Heart right ventricle (tissue), 16 donors: ENCODE results near the gene FAAP20. TPM values are rescaled to one million over a fixed set of nuclear protein-coding genes. Genes with fewer than 3 reads are reported as not detected.

Source experiments
- ATAC-seq, 8 donors: fragments of 200-7000 bp; cut with Tn5 transposase; one replicate each; pipeline ENCODE4 v1.9.1; 2020; ENCODE audit warnings: mild to moderate bottlenecking in 8 of 8, moderate library complexity in 8 of 8, moderate number of reproducible peaks in 1 of 8
- DNase-seq, 2 donors: peaks; one replicate each; pipeline ENCODE4 v3.0.0-alpha.2; 2020
- H3K27ac ChIP-seq, 10 donors: fragments of 200-600 bp; sonication (generic) in 2 of 10; one replicate each; pipeline versions ENCODE4 v1.5.0 to v1.8.0; 2020 to 2022; ENCODE audit warnings: mild to moderate bottlenecking in 3 of 10
- H3K27me3 ChIP-seq, 7 donors: fragments of 200-600 bp; one replicate each; pipeline ENCODE4 v1.8.0; 2021 to 2022; ENCODE audit warnings: mild to moderate bottlenecking in 2 of 7
- H3K36me3 ChIP-seq, 9 donors: fragments of 200-600 bp; sonication (generic) in 1 of 9; one replicate each; pipeline versions ENCODE4 v1.5.0 to v1.8.0; 2020 to 2022; ENCODE audit warnings: mild to moderate bottlenecking in 2 of 9
- H3K4me1 ChIP-seq, 9 donors: fragments of 200-600 bp; sonication (generic) in 1 of 9; one replicate each; pipeline versions ENCODE4 v1.5.0 to v1.8.0; 2020 to 2022; ENCODE audit warnings: mild to moderate bottlenecking in 4 of 9
- H3K4me3 ChIP-seq, 10 donors: fragments of 200-600 bp; sonication (generic) in 2 of 10; one replicate each; pipeline versions ENCODE4 v1.5.0 to v1.8.0; 2020 to 2022; ENCODE audit warnings: mild to moderate bottlenecking in 7 of 10, moderate library complexity in 2 of 10
- H3K9me3 ChIP-seq, 11 donors: fragments of 200-600 bp in 10 of 11; sonication (generic) in 2 of 11; one replicate each; pipeline versions ENCODE4 v1.5.0 to v1.8.0; 2013 to 2022; ENCODE audit warnings: mild to moderate bottlenecking in 2 of 11, control low read depth in 1 of 11, moderate library complexity in 1 of 11
- CTCF ChIP-seq, 9 donors: fragments of 200-600 bp; sonication (generic) in 2 of 9; IDR thresholded peaks; one replicate each; pipeline versions ENCODE4 v1.5.0 to v1.8.0; 2021 to 2022; ENCODE audit warnings: antibody characterized with exemption in 9 of 9, mild to moderate bottlenecking in 5 of 9, moderate library complexity in 1 of 9
- WGBS, 2 donors: extraction: QIAGEN DNeasy Blood & Tissue Kit; methylation state at CpG; one replicate each; pipeline ENCODE4 v1.1.7; 2013; ENCODE audit warnings: inconsistent platforms in 1 of 2; 5-methylcytosine and 5-hydroxymethylcytosine counted together
- intact Hi-C, 10 donors: fragments of 100-400 bp; cut with DNase I; formaldehyde crosslinking; loops; one replicate each; pipeline versions ENCODE4 v1.11.1 to v1.14.2; 2022
- polyA plus RNA-seq, 2 donors: library from polyadenylated mRNA; stranded (reverse); fragments of 200-250 nt; gene quantifications; one replicate each; pipeline ENCODE4 v1.2.3, GENCODE V29; 2013
- total RNA-seq, 10 donors: library from RNA; stranded (reverse); fragmentation: NEBNext Ultra II Directional in 3 of 10; extraction: Animal tissue kit (Norgen Biotek cat#: 25700) in 3 of 10; gene quantifications; one replicate each; pipeline versions ENCODE4 v1.2.1 to v1.2.4, GENCODE V29; 2021 to 2023
- donor health status: Arrhythmogenic right ventricular cardiomyopathy.
- donor health status: ischemic (EF 13 %, LVEDD 7.1; RV severe dilation, severe dysfunction).
- donor health status: healthy with polysubstance abuse.
- donor health status: DM: no; HTN: yes; CAD: no.
- donor health status: DM: no; HTN: no; CAD: no.
- donor health status: ischemic (EF 25% LVEDD 6.9; RV normal size, moderate dysfunction).
- donor health status: ischemic (EF 25% LVEDD 5.7; RV mildly dilated, moderate dysfunction).
- donor health status: healthy.
- donor health status: DM: yes; HTN: yes; CAD: no.
- donor health status: Ischemic cardiomyopathy.
- donor health status: ischemic (EF 35%, LVEDD 5.7; RV mildly dilated, moderate dysfunction).
- donor health status: nonischemic (EF 11% LVEDD 7.7; RV severe dilation, severe dysfunction).
- donor health status: DM: yes; HTN: yes; CAD: no.
- donor health status: PGD.
- donor health status: ischemic (EF 29% LVEDD 5.4; RV normal size, mild dysfunction).
- donor health status: nonischemic (EF 23%, LVEDD 6.1; RV moderate dilation, normal function).

Gene FAAP20
- total and polyA plus RNA-seq, 12 donors, result 30.9 to 83.6 (median 38.6) TPM

GRCh38 chr1:2159124-2159523 lies 35.4 kb downstream of the FAAP20 start:
- no peak for DNase-seq
- no peak for TF ChIP-seq CTCF (IDR thresholded peaks at IDR 0.05)
- Histone ChIP-seq H3K4me3 (no peak overlapping the region), H3K36me3 (no peaks in the 10 kb centered on the region), H3K4me1 (peaks cover 0 to 11% (median 0%) of the 10 kb centered on the region in 9 donors), H3K9me3 (no peaks in the 10 kb centered on the region), H3K27ac (peak overlapping the region in 1 of 10 donors; percentile 6), H3K27me3 (no peaks in the 10 kb centered on the region)
- no peak for ATAC-seq
- WGBS, 2 donors, result 92 to 95% methylated on average over 18 of the region's 18 CpGs
- intact Hi-C loops, result no loop called here

- no peak for TF ChIP-seq CTCF (IDR thresholded peaks at IDR 0.05)
- no peaks in the 10 kb centered on the region for H3K27me3 ChIP-seq
- intact Hi-C loops, result no loop called here
- H3K4me1 ChIP-seq, result peaks cover 0 to 11% (median 0%) of the 10 kb centered on the region in 9 donors
- H3K9me3 ChIP-seq, result no peaks in the 10 kb centered on the region
- DNase-seq (no peak), ATAC-seq (peak in 2 of 8 donors; percentile 16 to 47)
- H3K36me3 ChIP-seq, result no peaks in the 10 kb centered on the region
- no peak overlapping the region for H3K4me3 ChIP-seq
- no peak overlapping the region for H3K27ac ChIP-seq
- WGBS, 2 donors, result 70 to 76% methylated on average over 16 of the region's 16 CpGs
Observed at GRCh38 chr1:2158272-2158671, 36.3 kb downstream of the FAAP20 start.

GRCh38 chr1:2157856-2158255 lies 36.7 kb downstream of the FAAP20 start:
- 87 to 90% methylated on average over 19 of the region's 19 CpGs for WGBS, 2 donors
- Histone ChIP-seq H3K36me3 (no peaks in the 10 kb centered on the region), H3K9me3 (no peaks in the 10 kb centered on the region), H3K27me3 (no peaks in the 10 kb centered on the region), H3K4me3 (no peak overlapping the region), H3K4me1 (peaks cover 0 to 11% (median 0%) of the 10 kb centered on the region in 9 donors), H3K27ac (no peak overlapping the region)
- no peak for TF ChIP-seq CTCF (IDR thresholded peaks at IDR 0.05)
- DNase-seq (no peak), ATAC-seq (no peak)
- intact Hi-C loops, result no loop called here

GRCh38 chr1:2156866-2157265 lies 37.7 kb downstream of the FAAP20 start:
- no peak for TF ChIP-seq CTCF (IDR thresholded peaks at IDR 0.05)
- ATAC-seq (no peak), DNase-seq (no peak)
- Histone ChIP-seq H3K27me3 (no peaks in the 10 kb centered on the region), H3K27ac (no peak overlapping the region), H3K4me1 (peaks cover 0 to 13% (median 0%) of the 10 kb centered on the region in 9 donors), H3K4me3 (no peak overlapping the region), H3K36me3 (no peaks in the 10 kb centered on the region), H3K9me3 (no peaks in the 10 kb centered on the region)
- 84 to 96% methylated on average over 9 of the region's 9 CpGs for WGBS, 2 donors
- intact Hi-C loops, result no loop called here
